ENCODE measurements around the gene NLRC5. TPM values are rescaled to one million over a fixed set of nuclear protein-coding genes. Genes with fewer than 3 reads are reported as not detected.

The NLRC5 gene
- total and polyA plus RNA-seq, 8 donors = 4.6 to 26.6 (median 9.9) TPM

GRCh38 chr16:57133031-57133430 lies 143.7 kb downstream of the NLRC5 start:
- TF ChIP-seq, protein P1, sequence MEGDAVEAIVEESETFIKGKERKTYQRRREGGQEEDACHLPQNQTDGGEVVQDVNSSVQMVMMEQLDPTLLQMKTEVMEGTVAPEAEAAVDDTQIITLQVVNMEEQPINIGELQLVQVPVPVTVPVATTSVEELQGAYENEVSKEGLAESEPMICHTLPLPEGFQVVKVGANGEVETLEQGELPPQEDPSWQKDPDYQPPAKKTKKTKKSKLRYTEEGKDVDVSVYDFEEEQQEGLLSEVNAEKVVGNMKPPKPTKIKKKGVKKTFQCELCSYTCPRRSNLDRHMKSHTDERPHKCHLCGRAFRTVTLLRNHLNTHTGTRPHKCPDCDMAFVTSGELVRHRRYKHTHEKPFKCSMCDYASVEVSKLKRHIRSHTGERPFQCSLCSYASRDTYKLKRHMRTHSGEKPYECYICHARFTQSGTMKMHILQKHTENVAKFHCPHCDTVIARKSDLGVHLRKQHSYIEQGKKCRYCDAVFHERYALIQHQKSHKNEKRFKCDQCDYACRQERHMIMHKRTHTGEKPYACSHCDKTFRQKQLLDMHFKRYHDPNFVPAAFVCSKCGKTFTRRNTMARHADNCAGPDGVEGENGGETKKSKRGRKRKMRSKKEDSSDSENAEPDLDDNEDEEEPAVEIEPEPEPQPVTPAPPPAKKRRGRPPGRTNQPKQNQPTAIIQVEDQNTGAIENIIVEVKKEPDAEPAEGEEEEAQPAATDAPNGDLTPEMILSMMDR (IDR thresholded peaks at IDR 0.05) = no peak
- no peak overlapping the region for H3K27ac ChIP-seq
- 73 to 78% methylated on average over 4 of the region's 4 CpGs for WGBS, 2 donors
- no peak for FAIRE-seq
- no peak for ATAC-seq
- H3K27me3 ChIP-seq = no peaks in the 10 kb centered on the region
- no peak overlapping the region for H3K4me3 ChIP-seq
- H3K4me1 ChIP-seq = no peaks in the 10 kb centered on the region
- no peaks in the 10 kb centered on the region for H3K9me3 ChIP-seq
- no peak for DNase-seq
- no peaks in the 10 kb centered on the region for H3K36me3 ChIP-seq
- intact Hi-C loops (cut with DNase I) = no loop called here

Other genes starting within 250 kb of the NLRC5 start
- gene SLC12A3, start 124.3 kb upstream of the NLRC5 start, total RNA-seq = under 1 TPM in 5 of 6 donors, not detected in 1; 0.05 to 0.12 (median 0.08) TPM
- gene SLC12A3, start 124.3 kb upstream of the NLRC5 start, polyA plus RNA-seq = under 1 TPM; 0.04 to 0.05 TPM
- 100 to 1,000 TPM; 165 to 298 (median 238) TPM for gene HERPUD1, start 57.4 kb upstream of the NLRC5 start, total RNA-seq
- 100 to 1,000 TPM in 1 of 2 donors, 10 to 100 TPM in 1; 78.2 to 144 TPM for gene HERPUD1, start 57.4 kb upstream of the NLRC5 start, polyA plus RNA-seq
- under 1 TPM in 5 of 6 donors, not detected in 1; 0.12 to 0.28 (median 0.21) TPM for gene CETP, start 27.6 kb upstream of the NLRC5 start, total RNA-seq
- 1 to 10 TPM in 1 of 2 donors, under 1 TPM in 1; 0.26 to 1.0 TPM for gene CETP, start 27.6 kb upstream of the NLRC5 start, polyA plus RNA-seq
- 10 to 100 TPM in 1 of 6 donors, 1 to 10 TPM in 5; 3.2 to 12.4 (median 4.3) TPM for gene CPNE2, start 103.0 kb downstream of the NLRC5 start, total RNA-seq
- 10 to 100 TPM; 14.8 to 17.1 TPM for gene CPNE2, start 103.0 kb downstream of the NLRC5 start, polyA plus RNA-seq
- 10 to 100 TPM; 27.9 to 39.2 (median 29.7) TPM for gene PSME3IP1, start 196.5 kb downstream of the NLRC5 start, total RNA-seq
- 10 to 100 TPM; 38.5 to 63.3 TPM for gene PSME3IP1, start 196.5 kb downstream of the NLRC5 start, polyA plus RNA-seq
- gene RSPRY1, start 196.8 kb downstream of the NLRC5 start, total RNA-seq = 10 to 100 TPM; 16.7 to 21.9 (median 19.2) TPM
- 10 to 100 TPM in 1 of 2 donors, 1 to 10 TPM in 1; 6.9 to 12.5 TPM for gene RSPRY1, start 196.8 kb downstream of the NLRC5 start, polyA plus RNA-seq

All from pancreas (tissue), 10 donors.